ENCODE measurements around the gene UBR4. TPM values are rescaled to one million over a fixed set of nuclear protein-coding genes. Genes with fewer than 3 reads are reported as not detected.

The UBR4 gene
- total RNA-seq, 1 experiment from 2014 or later = 107 TPM

DNA sequence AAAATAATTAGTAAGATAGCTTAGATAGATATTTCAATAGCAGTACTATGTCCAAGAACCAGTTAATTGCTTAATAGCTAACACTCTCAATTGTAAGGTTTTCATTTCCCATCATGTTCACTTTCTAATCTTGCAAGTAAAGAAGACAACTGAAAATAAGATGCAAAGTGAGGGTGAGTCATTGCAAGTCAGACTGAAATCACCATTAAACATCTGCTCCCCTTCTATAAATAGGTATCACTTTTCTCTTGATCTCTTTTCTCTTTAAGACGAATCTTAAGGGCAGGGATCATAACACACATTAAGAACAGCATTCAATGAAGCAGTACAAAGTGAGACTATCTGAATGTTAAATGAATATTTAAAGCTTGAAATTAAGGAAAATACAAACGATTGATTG, 40.4 kb downstream of the UBR4 start:
- no peak overlapping the region for H3K27ac ChIP-seq (ENCODE audit: low read depth, low read length)
- H3K4me2 ChIP-seq (ENCODE audit: low read length) = no peak overlapping the region
- peaks cover 70 to 91% of the 10 kb centered on the region in 2 experiments for H3K36me3 ChIP-seq (ENCODE audit: control insufficient read depth in 1 of 2, insufficient read depth in 2 of 2, low read length in 2 of 2)
- no peak overlapping the region for H3K9ac ChIP-seq (ENCODE audit: low read length)
- ChIA-PET POLR2A (no interaction called here), CTCF (no interaction called here), RAD21 (ENCODE audit: low non-redundant PET in 1 of 2, low total read pairs in 2 of 2, uncharacterized antibody in 2 of 2, unreplicated experiment in 2 of 2) (no interaction called here)
- H3K9me2 ChIP-seq (ENCODE audit: insufficient read depth) = no peaks in the 10 kb centered on the region
- no peaks in the 10 kb centered on the region for H3K9me3 ChIP-seq (ENCODE audit: control insufficient read depth in 1 of 2, insufficient read depth in 1 of 2, low read depth in 1 of 2, low read length in 2 of 2)
- ATAC-seq (no peak), DNase-seq (ENCODE audit: low read depth, low spot score) (no peak)
- H3K27me3 ChIP-seq (ENCODE audit: insufficient read depth, low read length) = no peaks in the 10 kb centered on the region
- 0 out of 2 replicates have a peak, but pooled peaks cover 4% of the 10 kb centered on the region for H3K79me2 ChIP-seq (ENCODE audit: insufficient read depth, low read length)
- H3K4me1 ChIP-seq (ENCODE audit: control insufficient read depth in 1 of 2, insufficient read depth in 2 of 2, low read length in 2 of 2) = no peaks in the 10 kb centered on the region
- no peaks in the 10 kb centered on the region for H4K20me1 ChIP-seq (ENCODE audit: insufficient read depth)
- intact Hi-C loops (cut with micrococcal nuclease) = no loop called here
- H2AFZ ChIP-seq (ENCODE audit: low read depth, low read length, poor library complexity, severe bottlenecking) = no peak overlapping the region
- no TSS peak for BruUV-seq (replicated peaks)
- no peak overlapping the region for H3K4me3 ChIP-seq (replicated peaks in 1 of 2; ENCODE audit: low read depth in 1 of 2, low read length in 2 of 2)
- no peak for TF ChIP-seq ELF1 (IDR thresholded peaks at IDR 0.05; ENCODE audit: borderline replicate concordance, low read depth)
- TF ChIP-seq RAD21 (IDR thresholded peaks at IDR 0.05; ENCODE audit: low read depth) = no peak
- TF ChIP-seq, protein P1, sequence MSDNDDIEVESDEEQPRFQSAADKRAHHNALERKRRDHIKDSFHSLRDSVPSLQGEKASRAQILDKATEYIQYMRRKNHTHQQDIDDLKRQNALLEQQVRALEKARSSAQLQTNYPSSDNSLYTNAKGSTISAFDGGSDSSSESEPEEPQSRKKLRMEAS (IDR thresholded peaks at IDR 0.05) = no peak
- no peak for TF ChIP-seq TCF7L2 (IDR thresholded peaks at IDR 0.05; ENCODE audit: borderline replicate concordance, extremely low read depth, insufficient read depth, insufficient read length)
- no peak for TF ChIP-seq EZH2 (IDR thresholded peaks at IDR 0.05)
- TF ChIP-seq FOSL1 (IDR thresholded peaks at IDR 0.05; ENCODE audit: low read depth) = no peak
- TF ChIP-seq SRF (IDR thresholded peaks at IDR 0.05; ENCODE audit: low read depth) = no peak
- TF ChIP-seq ZNF274 (IDR thresholded peaks at IDR 0.05; ENCODE audit: low read depth, low read length) = no peak
- TF ChIP-seq EGR1 (IDR thresholded peaks at IDR 0.05; ENCODE audit: low read depth) = no peak
- no peak for TF ChIP-seq JUND (IDR thresholded peaks at IDR 0.05)
- TF ChIP-seq, protein P2, sequence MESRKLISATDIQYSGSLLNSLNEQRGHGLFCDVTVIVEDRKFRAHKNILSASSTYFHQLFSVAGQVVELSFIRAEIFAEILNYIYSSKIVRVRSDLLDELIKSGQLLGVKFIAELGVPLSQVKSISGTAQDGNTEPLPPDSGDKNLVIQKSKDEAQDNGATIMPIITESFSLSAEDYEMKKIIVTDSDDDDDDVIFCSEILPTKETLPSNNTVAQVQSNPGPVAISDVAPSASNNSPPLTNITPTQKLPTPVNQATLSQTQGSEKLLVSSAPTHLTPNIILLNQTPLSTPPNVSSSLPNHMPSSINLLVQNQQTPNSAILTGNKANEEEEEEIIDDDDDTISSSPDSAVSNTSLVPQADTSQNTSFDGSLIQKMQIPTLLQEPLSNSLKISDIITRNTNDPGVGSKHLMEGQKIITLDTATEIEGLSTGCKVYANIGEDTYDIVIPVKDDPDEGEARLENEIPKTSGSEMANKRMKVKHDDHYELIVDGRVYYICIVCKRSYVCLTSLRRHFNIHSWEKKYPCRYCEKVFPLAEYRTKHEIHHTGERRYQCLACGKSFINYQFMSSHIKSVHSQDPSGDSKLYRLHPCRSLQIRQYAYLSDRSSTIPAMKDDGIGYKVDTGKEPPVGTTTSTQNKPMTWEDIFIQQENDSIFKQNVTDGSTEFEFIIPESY (IDR thresholded peaks at IDR 0.05; ENCODE audit: extremely low read depth, insufficient replicate concordance, low read length) = no peak
- no peak for TF ChIP-seq SIN3A (IDR thresholded peaks at IDR 0.05; ENCODE audit: low read depth)
- TF ChIP-seq POLR2AphosphoS5 (IDR thresholded peaks at IDR 0.05; ENCODE audit: low read depth, low read length) = no peak
- TF ChIP-seq YY1 (IDR thresholded peaks at IDR 0.05; ENCODE audit: extremely low read depth, insufficient replicate concordance, low read depth, low read length) = no peak
- no peak for TF ChIP-seq ZFX (IDR thresholded peaks at IDR 0.05)
- TF ChIP-seq, protein P3, sequence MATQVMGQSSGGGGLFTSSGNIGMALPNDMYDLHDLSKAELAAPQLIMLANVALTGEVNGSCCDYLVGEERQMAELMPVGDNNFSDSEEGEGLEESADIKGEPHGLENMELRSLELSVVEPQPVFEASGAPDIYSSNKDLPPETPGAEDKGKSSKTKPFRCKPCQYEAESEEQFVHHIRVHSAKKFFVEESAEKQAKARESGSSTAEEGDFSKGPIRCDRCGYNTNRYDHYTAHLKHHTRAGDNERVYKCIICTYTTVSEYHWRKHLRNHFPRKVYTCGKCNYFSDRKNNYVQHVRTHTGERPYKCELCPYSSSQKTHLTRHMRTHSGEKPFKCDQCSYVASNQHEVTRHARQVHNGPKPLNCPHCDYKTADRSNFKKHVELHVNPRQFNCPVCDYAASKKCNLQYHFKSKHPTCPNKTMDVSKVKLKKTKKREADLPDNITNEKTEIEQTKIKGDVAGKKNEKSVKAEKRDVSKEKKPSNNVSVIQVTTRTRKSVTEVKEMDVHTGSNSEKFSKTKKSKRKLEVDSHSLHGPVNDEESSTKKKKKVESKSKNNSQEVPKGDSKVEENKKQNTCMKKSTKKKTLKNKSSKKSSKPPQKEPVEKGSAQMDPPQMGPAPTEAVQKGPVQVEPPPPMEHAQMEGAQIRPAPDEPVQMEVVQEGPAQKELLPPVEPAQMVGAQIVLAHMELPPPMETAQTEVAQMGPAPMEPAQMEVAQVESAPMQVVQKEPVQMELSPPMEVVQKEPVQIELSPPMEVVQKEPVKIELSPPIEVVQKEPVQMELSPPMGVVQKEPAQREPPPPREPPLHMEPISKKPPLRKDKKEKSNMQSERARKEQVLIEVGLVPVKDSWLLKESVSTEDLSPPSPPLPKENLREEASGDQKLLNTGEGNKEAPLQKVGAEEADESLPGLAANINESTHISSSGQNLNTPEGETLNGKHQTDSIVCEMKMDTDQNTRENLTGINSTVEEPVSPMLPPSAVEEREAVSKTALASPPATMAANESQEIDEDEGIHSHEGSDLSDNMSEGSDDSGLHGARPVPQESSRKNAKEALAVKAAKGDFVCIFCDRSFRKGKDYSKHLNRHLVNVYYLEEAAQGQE (IDR thresholded peaks at IDR 0.05; ENCODE audit: low read depth) = no peak
- TF ChIP-seq CEBPB (IDR thresholded peaks at IDR 0.05; ENCODE audit: low read depth) = no peak
- TF ChIP-seq, protein P4, sequence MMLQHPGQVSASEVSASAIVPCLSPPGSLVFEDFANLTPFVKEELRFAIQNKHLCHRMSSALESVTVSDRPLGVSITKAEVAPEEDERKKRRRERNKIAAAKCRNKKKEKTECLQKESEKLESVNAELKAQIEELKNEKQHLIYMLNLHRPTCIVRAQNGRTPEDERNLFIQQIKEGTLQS (IDR thresholded peaks at IDR 0.05) = no peak
- no peak for TF ChIP-seq POLR2A (IDR thresholded peaks at IDR 0.05; ENCODE audit: borderline replicate concordance, extremely low read depth, insufficient read depth, insufficient read length)
- TF ChIP-seq EZH2phosphoT487 (IDR thresholded peaks at IDR 0.05; ENCODE audit: borderline replicate concordance) = no peak

Measured in HCT116 (cell line).